ENCODE measurements around the gene ARHGEF10L.

GRCh38 chr1:17496419-17496818, 43.1 kb upstream of the ARHGEF10L start:
- TF ChIP-seq CTCF (IDR thresholded peaks at IDR 0.05) = no peak
- no peak for TF ChIP-seq EZH2 (IDR thresholded peaks at IDR 0.05)

All from neural progenitor cell (in vitro differentiated cells).